ENCODE measurements around the gene IRF2BPL.

IRF2BPL gene

GRCh38 chr14:77011245-77011644 is 17.3 kb downstream of the IRF2BPL start:
- Histone ChIP-seq H3K9me2 (ENCODE audit: low read depth, low read length) (no peaks in the 10 kb centered on the region), H3K79me2 (ENCODE audit: insufficient read depth, low read length) (no peaks in the 10 kb centered on the region), H3K9me3 (ENCODE audit: low read length) (no peaks in the 10 kb centered on the region), H4K20me1 (ENCODE audit: insufficient read depth, low read length) (no peaks in the 10 kb centered on the region), H3K4me2 (ENCODE audit: low read length) (no peak overlapping the region), H2AFZ (ENCODE audit: low read length) (no peak overlapping the region), H3K9ac (ENCODE audit: low read length) (no peak overlapping the region), H3F3A (ENCODE audit: insufficient read depth, low read length) (no peaks in the 10 kb centered on the region), H3K36me3 (ENCODE audit: insufficient read depth, low read length) (no peaks in the 10 kb centered on the region), H3K4me1 (ENCODE audit: insufficient read depth, low read length, severe bottlenecking) (no peaks in the 10 kb centered on the region), H3K27me3 (ENCODE audit: insufficient read depth, low read length) (no peaks in the 10 kb centered on the region), H3K27ac (ENCODE audit: low read depth, low read length, poor library complexity, severe bottlenecking) (no peak overlapping the region), H3K4me3 (ENCODE audit: low read depth, low read length, poor library complexity, severe bottlenecking) (no peak overlapping the region)
- no peak for TF ChIP-seq EZH2 (IDR thresholded peaks at IDR 0.05; ENCODE audit: borderline replicate concordance, low read length)
- TF ChIP-seq, protein P1, sequence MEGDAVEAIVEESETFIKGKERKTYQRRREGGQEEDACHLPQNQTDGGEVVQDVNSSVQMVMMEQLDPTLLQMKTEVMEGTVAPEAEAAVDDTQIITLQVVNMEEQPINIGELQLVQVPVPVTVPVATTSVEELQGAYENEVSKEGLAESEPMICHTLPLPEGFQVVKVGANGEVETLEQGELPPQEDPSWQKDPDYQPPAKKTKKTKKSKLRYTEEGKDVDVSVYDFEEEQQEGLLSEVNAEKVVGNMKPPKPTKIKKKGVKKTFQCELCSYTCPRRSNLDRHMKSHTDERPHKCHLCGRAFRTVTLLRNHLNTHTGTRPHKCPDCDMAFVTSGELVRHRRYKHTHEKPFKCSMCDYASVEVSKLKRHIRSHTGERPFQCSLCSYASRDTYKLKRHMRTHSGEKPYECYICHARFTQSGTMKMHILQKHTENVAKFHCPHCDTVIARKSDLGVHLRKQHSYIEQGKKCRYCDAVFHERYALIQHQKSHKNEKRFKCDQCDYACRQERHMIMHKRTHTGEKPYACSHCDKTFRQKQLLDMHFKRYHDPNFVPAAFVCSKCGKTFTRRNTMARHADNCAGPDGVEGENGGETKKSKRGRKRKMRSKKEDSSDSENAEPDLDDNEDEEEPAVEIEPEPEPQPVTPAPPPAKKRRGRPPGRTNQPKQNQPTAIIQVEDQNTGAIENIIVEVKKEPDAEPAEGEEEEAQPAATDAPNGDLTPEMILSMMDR (IDR thresholded peaks at IDR 0.05; ENCODE audit: low read length) = no peak

- no peaks in the 10 kb centered on the region for H3K79me2 ChIP-seq (ENCODE audit: insufficient read depth, low read length)
- H3K4me1 ChIP-seq (ENCODE audit: insufficient read depth, low read length, severe bottlenecking) = no peaks in the 10 kb centered on the region
- TF ChIP-seq EZH2 (IDR thresholded peaks at IDR 0.05; ENCODE audit: borderline replicate concordance, low read length) = no peak
- TF ChIP-seq, protein P1 (IDR thresholded peaks at IDR 0.05; ENCODE audit: low read length) = no peak
- no peaks in the 10 kb centered on the region for H3K27me3 ChIP-seq (ENCODE audit: insufficient read depth, low read length)
- H2AFZ ChIP-seq (ENCODE audit: low read length) = no peak overlapping the region
- H3K4me2 ChIP-seq (ENCODE audit: low read length) = no peak overlapping the region
- H3K9ac ChIP-seq (ENCODE audit: low read length) = no peak overlapping the region
- H3K27ac ChIP-seq (ENCODE audit: low read depth, low read length, poor library complexity, severe bottlenecking) = no peak overlapping the region
- H3K4me3 ChIP-seq (ENCODE audit: low read depth, low read length, poor library complexity, severe bottlenecking) = no peak overlapping the region
- no peaks in the 10 kb centered on the region for H3K9me3 ChIP-seq (ENCODE audit: low read length)
- no peaks in the 10 kb centered on the region for H3F3A ChIP-seq (ENCODE audit: insufficient read depth, low read length)
- H3K9me2 ChIP-seq (ENCODE audit: low read depth, low read length) = no peaks in the 10 kb centered on the region
- no peaks in the 10 kb centered on the region for H3K36me3 ChIP-seq (ENCODE audit: insufficient read depth, low read length)
- no peaks in the 10 kb centered on the region for H4K20me1 ChIP-seq (ENCODE audit: insufficient read depth, low read length)
These were observed 19.5 kb downstream of the IRF2BPL start for GRCh38 chr14:77009014-77009413.

GRCh38 chr14:77008541-77008940 is 20.0 kb downstream of the IRF2BPL start:
- Histone ChIP-seq H3K4me1 (ENCODE audit: insufficient read depth, low read length, severe bottlenecking) (no peaks in the 10 kb centered on the region), H3K9me2 (ENCODE audit: low read depth, low read length) (no peaks in the 10 kb centered on the region), H4K20me1 (ENCODE audit: insufficient read depth, low read length) (no peaks in the 10 kb centered on the region), H2AFZ (ENCODE audit: low read length) (no peak overlapping the region), H3K9me3 (ENCODE audit: low read length) (no peaks in the 10 kb centered on the region), H3K79me2 (ENCODE audit: insufficient read depth, low read length) (no peaks in the 10 kb centered on the region), H3K4me3 (ENCODE audit: low read depth, low read length, poor library complexity, severe bottlenecking) (no peak overlapping the region), H3K9ac (ENCODE audit: low read length) (no peak overlapping the region), H3K27ac (ENCODE audit: low read depth, low read length, poor library complexity, severe bottlenecking) (no peak overlapping the region), H3F3A (ENCODE audit: insufficient read depth, low read length) (no peaks in the 10 kb centered on the region), H3K27me3 (ENCODE audit: insufficient read depth, low read length) (no peaks in the 10 kb centered on the region), H3K4me2 (ENCODE audit: low read length) (no peak overlapping the region), H3K36me3 (ENCODE audit: insufficient read depth, low read length) (no peaks in the 10 kb centered on the region)
- TF ChIP-seq, protein P1 (IDR thresholded peaks at IDR 0.05; ENCODE audit: low read length) = no peak
- TF ChIP-seq EZH2 (IDR thresholded peaks at IDR 0.05; ENCODE audit: borderline replicate concordance, low read length) = no peak
